Measurements from ENCODE around the gene SRPK1. TPM values are rescaled to one million over a fixed set of nuclear protein-coding genes. Genes with fewer than 3 reads are reported as not detected.

Gene SRPK1
- total and polyA plus RNA-seq, 2 of the 13 experiments (the other 11 are each of a cell fraction or from before 2014, with no cell fraction given) = 56.4 to 142 TPM

DNA sequence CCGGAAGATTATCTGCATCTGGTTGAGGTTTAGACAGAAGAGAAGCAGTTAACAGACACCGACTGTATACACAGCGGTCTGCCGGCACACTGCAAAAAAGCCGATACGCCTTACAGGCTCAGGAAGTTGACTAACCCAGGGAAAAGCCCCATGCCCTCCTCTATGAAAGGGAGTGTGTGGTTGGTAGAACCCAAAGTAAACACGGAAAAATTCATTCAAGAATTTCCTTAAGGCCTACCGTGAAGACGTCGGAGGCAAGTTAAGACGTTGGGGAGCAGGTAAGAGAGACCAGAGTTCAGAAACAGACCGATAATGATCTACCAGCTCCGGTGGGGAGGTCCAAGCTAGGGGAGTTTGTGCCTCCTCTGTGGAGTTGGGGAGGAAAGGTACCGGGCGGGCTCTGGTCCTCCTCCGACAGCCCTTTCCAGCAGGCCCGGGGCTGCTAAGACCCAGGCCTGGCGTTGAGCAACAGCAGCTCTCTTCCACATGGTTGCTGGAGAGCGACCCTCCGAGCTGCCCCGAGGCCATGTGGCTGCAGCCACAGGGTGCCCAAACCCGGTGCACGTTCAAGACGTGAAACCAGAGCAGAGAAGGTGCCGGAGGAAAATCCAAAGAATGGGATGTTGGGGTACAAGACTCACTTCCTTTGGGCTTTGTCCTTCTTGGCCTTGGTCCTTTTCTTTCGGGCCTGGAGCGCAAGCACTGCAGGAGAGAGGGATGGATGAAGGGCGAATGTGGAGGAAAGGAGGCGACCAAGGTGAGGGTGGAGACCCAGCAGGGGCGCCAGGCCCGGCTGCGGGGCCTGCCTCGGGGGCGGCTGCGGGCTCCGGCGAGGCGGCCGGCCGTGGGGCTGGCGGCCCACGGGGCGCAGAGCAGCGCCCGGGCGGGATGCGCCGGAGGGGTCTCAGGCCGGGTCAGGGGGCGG is 809 bp downstream of the SRPK1 start (continued):
- TF ChIP-seq ZNF83 (CRISPR knock-in tag; IDR thresholded peaks at IDR 0.05; ENCODE audit: borderline replicate concordance) = peak; percentile 83; the same call in 1 of the 2 replicates
- TF ChIP-seq ZNF510 (CRISPR knock-in tag; IDR thresholded peaks at IDR 0.05; ENCODE audit: low read depth) = 0 out of 2 replicates have a peak, but pooled peaks have one; percentile 65
- TF ChIP-seq ATF7-NPFF (CRISPR knock-in tag; IDR thresholded peaks at IDR 0.05; ENCODE audit: low read depth) = peak; percentile 77; the same call in 1 of the 2 replicates
- TF ChIP-seq HNRNPLL (IDR thresholded peaks at IDR 0.05; ENCODE audit: low read depth, low read length, poor library complexity, severe bottlenecking) = peak; percentile 27
- TF ChIP-seq ZNF737 (CRISPR knock-in tag; IDR thresholded peaks at IDR 0.05; ENCODE audit: borderline replicate concordance) = no peak; the same call in 1 of the 2 replicates
- no peak for TF ChIP-seq ZNF136 (CRISPR knock-in tag; IDR thresholded peaks at IDR 0.05; ENCODE audit: low read depth)
- TF ChIP-seq BHLHE40 (IDR thresholded peaks at IDR 0.05; ENCODE audit: low read length) = no peak
- peak; percentile 10; the same call in 1 of the 2 replicates for TF ChIP-seq NFYC (CRISPR knock-in tag; IDR thresholded peaks at IDR 0.05)
- no peak for TF ChIP-seq PTBP1 (IDR thresholded peaks at IDR 0.05; ENCODE audit: low read depth, low read length, poor library complexity, severe bottlenecking)
- TF ChIP-seq, protein P1, sequence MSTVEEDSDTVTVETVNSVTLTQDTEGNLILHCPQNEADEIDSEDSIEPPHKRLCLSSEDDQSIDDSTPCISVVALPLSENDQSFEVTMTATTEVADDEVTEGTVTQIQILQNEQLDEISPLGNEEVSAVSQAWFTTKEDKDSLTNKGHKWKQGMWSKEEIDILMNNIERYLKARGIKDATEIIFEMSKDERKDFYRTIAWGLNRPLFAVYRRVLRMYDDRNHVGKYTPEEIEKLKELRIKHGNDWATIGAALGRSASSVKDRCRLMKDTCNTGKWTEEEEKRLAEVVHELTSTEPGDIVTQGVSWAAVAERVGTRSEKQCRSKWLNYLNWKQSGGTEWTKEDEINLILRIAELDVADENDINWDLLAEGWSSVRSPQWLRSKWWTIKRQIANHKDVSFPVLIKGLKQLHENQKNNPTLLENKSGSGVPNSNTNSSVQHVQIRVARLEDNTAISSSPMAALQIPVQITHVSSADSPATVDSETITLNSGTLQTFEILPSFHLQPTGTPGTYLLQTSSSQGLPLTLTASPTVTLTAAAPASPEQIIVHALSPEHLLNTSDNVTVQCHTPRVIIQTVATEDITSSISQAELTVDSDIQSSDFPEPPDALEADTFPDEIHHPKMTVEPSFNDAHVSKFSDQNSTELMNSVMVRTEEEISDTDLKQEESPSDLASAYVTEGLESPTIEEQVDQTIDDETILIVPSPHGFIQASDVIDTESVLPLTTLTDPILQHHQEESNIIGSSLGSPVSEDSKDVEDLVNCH (CRISPR knock-in tag; IDR thresholded peaks at IDR 0.05) = no peak
- peak; percentile 73; the same call in 1 of the 2 replicates for TF ChIP-seq SIN3A (IDR thresholded peaks at IDR 0.05; ENCODE audit: borderline replicate concordance, low read depth, low read length)
- TF ChIP-seq ZNF383 (CRISPR knock-in tag; IDR thresholded peaks at IDR 0.05; ENCODE audit: borderline replicate concordance) = no peak; the same call in 1 of the 2 replicates
- no peak; the same call in 1 of the 2 replicates for TF ChIP-seq ZNF317 (CRISPR knock-in tag; IDR thresholded peaks at IDR 0.05)
- TF ChIP-seq, protein P2, sequence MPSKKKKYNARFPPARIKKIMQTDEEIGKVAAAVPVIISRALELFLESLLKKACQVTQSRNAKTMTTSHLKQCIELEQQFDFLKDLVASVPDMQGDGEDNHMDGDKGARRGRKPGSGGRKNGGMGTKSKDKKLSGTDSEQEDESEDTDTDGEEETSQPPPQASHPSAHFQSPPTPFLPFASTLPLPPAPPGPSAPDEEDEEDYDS (CRISPR knock-in tag; IDR thresholded peaks at IDR 0.05) = 0 out of 2 replicates have a peak, but pooled peaks have one; percentile 16
- TF ChIP-seq SOX5 (CRISPR knock-in tag; IDR thresholded peaks at IDR 0.05; ENCODE audit: borderline replicate concordance) = 0 out of 2 replicates have a peak, but pooled peaks have one; percentile 36
- TF ChIP-seq SP1 (IDR thresholded peaks at IDR 0.05) = no peak
- TF ChIP-seq SP1 (CRISPR knock-in tag; IDR thresholded peaks at IDR 0.05) = peak; percentile 6; the same call in 1 of the 2 replicates
- TF ChIP-seq ZNF891 (CRISPR knock-in tag; IDR thresholded peaks at IDR 0.05) = 0 out of 2 replicates have a peak, but pooled peaks have one; percentile 72
- peak; percentile 75; the same call in 1 of the 2 replicates for TF ChIP-seq CEBPB (IDR thresholded peaks at IDR 0.05; ENCODE audit: borderline replicate concordance, low read depth, low read length)
- TF ChIP-seq ZNF776 (CRISPR knock-in tag; IDR thresholded peaks at IDR 0.05) = 0 out of 2 replicates have a peak, but pooled peaks have one; percentile 24
- TF ChIP-seq SALL2 (CRISPR knock-in tag; IDR thresholded peaks at IDR 0.05) = peak; percentile 29; the same call in 1 of the 2 replicates
- TF ChIP-seq ZFP82 (CRISPR knock-in tag; IDR thresholded peaks at IDR 0.05; ENCODE audit: borderline replicate concordance) = 0 out of 2 replicates have a peak, but pooled peaks have one; percentile 8
- no peak for TF ChIP-seq TOE1 (CRISPR knock-in tag; IDR thresholded peaks at IDR 0.05)
- TF ChIP-seq SRY (CRISPR knock-in tag; IDR thresholded peaks at IDR 0.05) = 0 out of 2 replicates have a peak, but pooled peaks have one; percentile 10
- TF ChIP-seq PAWR (CRISPR knock-in tag; IDR thresholded peaks at IDR 0.05; ENCODE audit: borderline replicate concordance) = no peak; the same call in 1 of the 2 replicates
- no peak; the same call in 1 of the 2 replicates for TF ChIP-seq NCOA1 (CRISPR knock-in tag; IDR thresholded peaks at IDR 0.05)
- TF ChIP-seq ZNF670 (CRISPR knock-in tag; IDR thresholded peaks at IDR 0.05; ENCODE audit: borderline replicate concordance) = no peak
- no peak for TF ChIP-seq SUZ12 (IDR thresholded peaks at IDR 0.05; ENCODE audit: low read depth, low read length)

Measured in HepG2 (cell line).